AG09319 (cell line): Measurements from ENCODE around the gene KHSRP.

Experiments used
- DNase-seq: peaks from one replicate; pipeline ENCODE4 v3.0.0-alpha.2; 2010; ENCODE audit warnings: low read depth; ENCODE audit errors: extremely low read depth
- TF ChIP-seq, protein P1 (sequence below): IDR thresholded peaks from 2 replicates; pipeline ENCODE4 v1.5.1; 2011; ENCODE audit warnings: low read depth, mild to moderate bottlenecking, inconsistent platforms, low read length, moderate library complexity

KHSRP gene

DNA sequence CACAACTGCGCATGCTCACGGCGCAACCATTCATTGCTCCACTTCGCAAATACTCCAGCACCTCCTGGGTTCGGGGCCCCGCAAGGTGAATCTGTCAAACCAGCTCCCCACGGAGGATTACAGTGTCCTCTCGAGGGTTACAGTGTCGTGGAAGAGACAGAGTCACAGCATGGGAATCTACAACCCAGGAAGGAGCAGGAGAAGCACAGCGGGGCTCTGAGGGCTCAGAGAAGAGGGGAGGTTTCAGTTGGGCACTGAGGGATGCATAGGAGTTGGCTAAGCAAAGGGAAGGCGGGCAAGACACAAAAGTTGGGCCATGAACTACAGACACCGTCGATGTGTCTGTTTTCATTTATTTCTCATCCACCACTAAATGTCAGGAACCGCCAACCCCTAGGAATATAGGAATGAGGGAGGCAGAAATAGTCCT lies 30.6 kb downstream of the KHSRP start:
- no peak for DNase-seq
- TF ChIP-seq, protein P1, sequence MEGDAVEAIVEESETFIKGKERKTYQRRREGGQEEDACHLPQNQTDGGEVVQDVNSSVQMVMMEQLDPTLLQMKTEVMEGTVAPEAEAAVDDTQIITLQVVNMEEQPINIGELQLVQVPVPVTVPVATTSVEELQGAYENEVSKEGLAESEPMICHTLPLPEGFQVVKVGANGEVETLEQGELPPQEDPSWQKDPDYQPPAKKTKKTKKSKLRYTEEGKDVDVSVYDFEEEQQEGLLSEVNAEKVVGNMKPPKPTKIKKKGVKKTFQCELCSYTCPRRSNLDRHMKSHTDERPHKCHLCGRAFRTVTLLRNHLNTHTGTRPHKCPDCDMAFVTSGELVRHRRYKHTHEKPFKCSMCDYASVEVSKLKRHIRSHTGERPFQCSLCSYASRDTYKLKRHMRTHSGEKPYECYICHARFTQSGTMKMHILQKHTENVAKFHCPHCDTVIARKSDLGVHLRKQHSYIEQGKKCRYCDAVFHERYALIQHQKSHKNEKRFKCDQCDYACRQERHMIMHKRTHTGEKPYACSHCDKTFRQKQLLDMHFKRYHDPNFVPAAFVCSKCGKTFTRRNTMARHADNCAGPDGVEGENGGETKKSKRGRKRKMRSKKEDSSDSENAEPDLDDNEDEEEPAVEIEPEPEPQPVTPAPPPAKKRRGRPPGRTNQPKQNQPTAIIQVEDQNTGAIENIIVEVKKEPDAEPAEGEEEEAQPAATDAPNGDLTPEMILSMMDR: no peak

DNA sequence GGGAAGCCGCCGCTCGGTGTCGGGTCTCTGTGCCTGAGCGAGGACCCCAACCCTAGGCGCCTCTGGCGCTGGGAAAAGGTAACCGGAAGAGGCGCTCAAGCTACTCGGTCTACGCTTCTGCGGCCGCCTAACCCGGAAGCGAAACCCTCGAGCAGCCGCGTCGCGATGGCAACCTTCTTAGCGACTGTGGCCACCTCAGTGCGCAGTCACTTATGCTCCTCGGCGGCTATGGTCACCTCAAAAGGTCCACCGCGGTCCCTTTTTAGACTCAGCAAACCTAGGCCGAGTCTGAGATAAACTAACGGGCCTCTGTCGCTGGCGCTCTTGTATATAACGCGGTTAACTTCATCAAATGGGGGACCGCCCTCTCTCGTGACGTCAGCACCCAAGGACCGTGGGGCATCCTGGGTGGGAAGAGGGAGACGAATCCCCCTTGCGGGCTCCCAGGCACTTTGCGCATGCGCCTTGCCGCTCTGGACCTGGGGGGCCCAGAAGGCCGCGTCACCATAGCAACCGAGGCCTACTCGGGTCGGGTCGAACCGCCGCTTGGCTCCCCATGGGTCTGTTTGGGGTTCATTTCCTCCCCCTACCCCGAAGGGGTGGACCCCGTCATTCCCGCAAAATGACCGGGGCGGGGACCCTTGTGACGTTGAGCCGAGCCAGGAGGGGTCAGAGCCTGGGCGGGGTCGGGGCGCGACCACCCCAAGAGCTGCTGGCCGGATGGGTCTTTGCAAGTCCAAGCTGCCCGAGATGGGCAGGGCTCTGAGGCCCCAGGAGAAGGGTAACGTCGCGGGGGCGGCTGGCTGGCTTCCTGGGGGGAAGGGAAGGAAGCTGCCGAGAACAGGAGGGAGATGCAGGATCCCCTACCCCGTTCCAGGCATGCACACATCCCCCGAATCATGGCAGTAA lies 31.3 kb downstream of the KHSRP start, which contains the start of gene GTF2F1:
TSS of gene GTF2F1 (minus strand) at position 91 of the 909 bp plus-strand sequence. CDS start 169 bp downstream, outside the sequence.
- TF ChIP-seq, protein P1: peak; percentile 16
- peak; percentile 92 for DNase-seq

DNA sequence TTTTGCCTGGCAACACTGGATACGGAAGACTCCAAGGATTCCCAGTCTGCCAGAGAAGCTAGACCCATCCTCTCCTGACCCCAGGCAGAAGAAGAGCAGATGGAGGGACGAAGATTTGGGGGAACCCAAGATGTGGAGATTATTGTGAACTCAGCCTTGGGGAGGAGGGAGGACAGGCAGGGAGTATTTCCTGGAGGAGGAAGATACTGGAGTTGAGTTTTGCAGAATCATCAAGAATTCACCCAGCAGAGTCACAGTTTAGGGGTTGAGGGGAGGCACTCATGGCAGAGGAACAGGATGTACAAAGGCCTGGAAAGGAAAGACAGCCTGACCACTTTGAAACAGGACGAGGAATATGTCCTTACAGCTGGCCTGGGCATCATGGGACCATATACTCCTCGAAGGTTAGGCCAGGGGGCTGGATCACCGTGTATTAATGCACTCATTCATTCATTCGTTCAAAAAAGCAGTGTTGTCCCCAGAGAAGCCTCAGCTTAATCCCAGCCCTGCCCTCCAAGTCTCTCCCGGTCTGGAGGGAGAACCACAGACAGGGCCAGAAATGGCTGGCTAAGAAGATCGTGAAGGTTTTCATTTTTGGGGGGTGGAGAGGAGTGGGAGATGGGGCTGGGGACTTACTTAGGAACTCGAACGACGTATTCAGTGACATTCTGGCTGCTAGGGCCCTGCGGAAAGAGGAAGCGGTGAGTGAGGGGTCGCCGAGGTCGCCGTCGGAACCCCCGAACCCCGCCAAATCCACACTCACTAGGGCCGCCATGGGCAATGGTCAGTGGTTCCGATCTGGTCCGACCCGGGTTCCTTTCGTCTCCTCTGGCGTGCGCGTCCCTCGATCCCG lies 32.2 kb downstream of the KHSRP start:
- no peak for DNase-seq

DNA sequence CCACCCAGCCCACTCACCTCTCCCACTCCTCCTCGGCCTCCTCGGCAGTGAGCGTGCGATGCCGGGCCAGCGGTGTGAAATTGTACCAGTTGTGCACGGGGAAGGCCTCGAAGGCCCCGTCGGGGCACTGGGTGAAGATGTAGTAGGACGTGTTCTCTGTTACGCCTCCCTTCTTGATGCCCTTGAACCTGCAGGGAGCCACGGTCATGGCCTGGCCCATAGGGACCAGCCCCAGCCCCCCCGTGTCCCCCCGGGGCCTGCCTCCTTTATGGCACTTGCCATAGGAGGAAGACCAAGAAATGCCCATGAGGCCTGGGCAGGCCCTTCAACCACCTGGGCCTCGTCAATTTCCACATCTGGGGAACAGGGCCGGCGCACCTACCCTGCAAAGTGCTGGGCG lies 37.2 kb downstream of the KHSRP start:
- no peak for DNase-seq
- TF ChIP-seq, protein P1: no peak

More for the DNA sequence above, 32.2 kb downstream of the KHSRP start:
- TF ChIP-seq, protein P1: no peak

DNA sequence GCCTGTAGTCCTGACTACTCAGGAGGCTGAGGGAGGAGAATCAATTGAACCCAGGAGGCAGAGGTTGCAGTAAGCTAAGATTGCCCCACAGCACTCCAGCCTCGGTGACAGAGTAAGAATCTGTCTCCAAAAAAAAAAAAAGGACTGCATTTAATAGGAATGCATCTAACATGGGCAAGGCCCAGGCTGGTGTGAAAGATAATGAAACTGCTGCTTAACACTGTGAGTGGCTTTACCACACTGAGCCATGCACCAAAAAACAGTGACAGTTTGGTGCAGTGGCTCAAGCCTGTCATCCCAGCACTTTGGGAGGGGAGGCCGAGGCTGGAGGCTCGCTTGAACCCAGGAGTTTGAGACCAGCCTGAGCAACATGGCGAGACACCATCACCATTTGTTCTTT lies 40.2 kb downstream of the KHSRP start:
- no peak for DNase-seq

DNA sequence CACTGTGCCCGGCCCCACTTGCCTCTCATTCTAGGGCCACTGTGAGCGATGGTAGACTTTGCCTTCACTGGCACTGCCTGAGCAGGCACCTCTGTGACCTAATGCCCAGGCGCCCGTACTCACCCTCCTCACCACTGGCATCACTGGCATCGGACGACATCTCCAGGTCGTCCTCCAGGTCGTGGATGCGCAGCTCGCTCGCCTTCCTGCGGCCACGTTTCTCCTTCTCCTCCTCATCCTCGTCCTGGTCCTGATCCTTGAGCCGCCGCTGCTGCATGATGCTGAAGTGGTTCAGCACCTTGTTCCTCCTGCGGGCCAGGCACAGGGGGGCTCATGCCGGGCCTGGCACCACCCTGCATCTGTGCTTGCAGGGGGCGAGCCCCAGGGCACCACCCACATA lies 41.4 kb downstream of the KHSRP start:
- TF ChIP-seq, protein P1: no peak
- no peak for DNase-seq

More for the DNA sequence above, 40.2 kb downstream of the KHSRP start:
- TF ChIP-seq, protein P1: no peak
